Vagina (tissue), 2 donors: Measurements from ENCODE around the gene PAX8. TPM values are rescaled to one million over a fixed set of nuclear protein-coding genes. Genes with fewer than 3 reads are reported as not detected.

Experiments
- DNase-seq, 2 donors: peaks; one replicate each; pipeline ENCODE4 v3.0.0-alpha.2; 2017; ENCODE audit errors: extremely low spot score in 2 of 2
- H3K27ac ChIP-seq: fragments of 200-600 bp; sonication (generic); one replicate; pipeline ENCODE4 v1.5.1; 2019
- H3K27me3 ChIP-seq: fragments of 200-600 bp; sonication (generic); one replicate; pipeline ENCODE4 v1.5.1; 2019
- H3K36me3 ChIP-seq, 2 donors: fragments of 200-600 bp; sonication (generic); one replicate each; pipeline ENCODE4 v1.5.1; 2017 to 2019
- H3K4me1 ChIP-seq: fragments of 200-600 bp; sonication (generic); one replicate; pipeline ENCODE4 v1.5.1; 2019
- H3K4me3 ChIP-seq, 2 donors: fragments of 200-600 bp; sonication (generic); 1 replicate in 1 of 2; 2 replicates in 1 of 2; pipeline ENCODE4 v1.5.1; 2016 to 2019
- H3K9me3 ChIP-seq: fragments of 200-600 bp; sonication (generic); one replicate; pipeline ENCODE4 v1.5.1; 2019
- CTCF ChIP-seq, 3 experiments: fragments of 450-650 bp in 2 of 3; fragments of 200-600 bp in 1 of 3; sonication (generic) in 1 of 3; IDR thresholded peaks; one replicate each; pipeline ENCODE4 v1.5.1; 2017 to 2019; ENCODE audit warnings: antibody characterized with exemption in 3 of 3, mild to moderate bottlenecking in 2 of 3, moderate library complexity in 2 of 3
- POLR2A ChIP-seq, 2 donors: fragments of 450-650 bp; IDR thresholded peaks; one replicate each; pipeline ENCODE4 v1.6.1; 2017; ENCODE audit warnings: antibody characterized with exemption in 2 of 2, mild to moderate bottlenecking in 2 of 2, moderate library complexity in 2 of 2
- POLR2AphosphoS5 ChIP-seq, 2 donors: sonication (generic); formaldehyde crosslinking; IDR thresholded peaks; one replicate each; pipeline ENCODE4 v1.9.0; 2017; ENCODE audit warnings: antibody characterized with exemption in 2 of 2, mild to moderate bottlenecking in 2 of 2, low read depth in 1 of 2; ENCODE audit not compliant: insufficient read depth in 1 of 2
- intact Hi-C: fragments of 100-400 bp; cut with DNase I; formaldehyde crosslinking; loops from one replicate; pipeline ENCODE4 v1.15.1; 2023
- total RNA-seq: library from RNA; depleted of rRNA; stranded (reverse); fragments of >200 nt; gene quantifications from one replicate; pipeline ENCODE4 v1.2.3, GENCODE V29; 2016

PAX8 gene
- total RNA-seq, 1 donor from 2014 or later: 1.7 TPM

DNA sequence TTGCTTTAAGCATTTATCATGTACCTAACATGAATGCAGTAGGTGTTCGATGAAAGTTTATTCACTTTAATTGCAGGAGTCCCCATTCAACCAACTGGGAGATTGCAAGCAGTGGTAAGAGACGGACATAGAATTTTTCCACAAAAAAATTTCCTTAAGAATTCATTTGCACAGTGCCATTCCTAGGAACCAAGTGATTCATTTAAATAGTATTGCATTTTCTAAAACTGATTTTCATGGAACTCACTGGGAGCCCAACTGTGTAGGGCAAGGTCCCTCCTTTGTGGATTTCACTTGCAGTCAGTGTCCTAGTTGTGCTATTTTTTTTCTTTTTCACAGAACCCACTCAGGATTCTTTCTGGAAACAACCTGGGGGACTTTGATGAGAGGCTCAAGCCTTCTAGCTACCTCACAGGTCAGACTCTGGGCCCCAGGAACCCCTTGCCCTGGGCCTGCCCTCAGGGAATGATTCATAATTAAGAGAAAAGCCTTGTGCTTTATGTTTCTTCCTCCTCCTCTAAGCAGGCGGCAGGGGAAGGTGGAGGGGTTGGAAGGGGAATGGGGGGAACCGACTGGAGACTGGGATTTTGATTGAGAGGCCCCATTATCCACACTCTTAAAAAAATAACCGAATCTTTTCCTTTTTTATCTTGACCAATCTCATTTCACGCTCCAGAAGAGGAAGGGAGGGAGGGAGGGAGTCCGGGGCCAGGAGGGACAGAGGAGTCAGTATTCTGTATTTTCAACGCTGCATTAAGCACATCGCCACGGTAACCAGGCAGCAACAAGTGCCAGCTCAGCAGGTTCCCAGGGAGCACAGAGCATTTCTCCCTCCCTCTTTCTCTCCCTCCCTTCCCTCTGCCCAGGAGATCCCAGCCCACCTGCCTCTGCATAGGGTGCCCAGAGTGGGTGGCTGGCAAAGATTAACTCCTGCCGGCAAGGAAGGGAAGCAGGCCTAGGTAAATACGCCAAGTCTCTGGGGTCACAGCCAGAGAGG is 53.2 kb downstream of the PAX8 start:
- Histone ChIP-seq H3K4me1 (no peaks in the 10 kb centered on the region), H3K27ac (no peak overlapping the region), H3K36me3 (no peaks in the 10 kb centered on the region), H3K4me3 (no peak overlapping the region), H3K27me3 (no peaks in the 10 kb centered on the region), H3K9me3 (no peaks in the 10 kb centered on the region)
- TF ChIP-seq POLR2AphosphoS5 (IDR thresholded peaks at IDR 0.05; ENCODE audit: insufficient read depth in 1 of 2, low read depth in 1 of 2) (no peak), POLR2A (IDR thresholded peaks at IDR 0.05) (no peak)
- no peak for DNase-seq
- intact Hi-C loops: no loop called here

GRCh38 chr2:113224647-113225236 is 54.0 kb downstream of the PAX8 start:
- Histone ChIP-seq H3K27me3 (no peaks in the 10 kb centered on the region), H3K36me3 (no peaks in the 10 kb centered on the region), H3K27ac (no peak overlapping the region), H3K9me3 (no peaks in the 10 kb centered on the region), H3K4me1 (no peaks in the 10 kb centered on the region), H3K4me3 (no peak overlapping the region)
- intact Hi-C loops: no loop called here
- no peak for DNase-seq
- TF ChIP-seq POLR2AphosphoS5 (IDR thresholded peaks at IDR 0.05; ENCODE audit: insufficient read depth in 1 of 2, low read depth in 1 of 2) (no peak), POLR2A (IDR thresholded peaks at IDR 0.05) (no peak)

DNA sequence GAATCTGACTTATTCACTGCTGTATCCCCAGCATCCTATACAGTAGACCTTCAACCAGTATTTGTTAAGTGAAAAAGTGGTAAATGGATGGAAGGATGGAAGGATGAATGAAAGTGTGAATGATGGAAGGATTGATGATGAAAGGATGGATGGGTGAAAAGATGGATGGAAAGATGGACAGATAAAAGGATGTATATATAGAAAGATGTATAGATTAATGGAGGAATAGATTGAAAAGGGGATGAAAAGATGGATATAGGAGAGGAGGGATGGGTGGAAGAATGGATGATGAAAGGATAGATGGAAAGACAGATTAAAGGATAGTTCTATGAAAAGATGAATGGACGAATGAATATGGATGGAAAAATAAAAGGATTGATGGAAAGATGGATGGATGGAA is 54.9 kb downstream of the PAX8 start:
- H3K4me1 ChIP-seq: no peaks in the 10 kb centered on the region
- H3K27ac ChIP-seq: no peak overlapping the region
- no peak overlapping the region for H3K4me3 ChIP-seq
- intact Hi-C loops: no loop called here
- H3K36me3 ChIP-seq: no peaks in the 10 kb centered on the region
- no peaks in the 10 kb centered on the region for H3K9me3 ChIP-seq
- no peaks in the 10 kb centered on the region for H3K27me3 ChIP-seq
- no peak for DNase-seq
- TF ChIP-seq CTCF (IDR thresholded peaks at IDR 0.05) (no peak), POLR2A (IDR thresholded peaks at IDR 0.05) (no peak), POLR2AphosphoS5 (IDR thresholded peaks at IDR 0.05; ENCODE audit: insufficient read depth in 1 of 2, low read depth in 1 of 2) (no peak)

GRCh38 chr2:113221846-113222245 is 56.9 kb downstream of the PAX8 start:
- no peak for DNase-seq
- no peak for TF ChIP-seq CTCF (IDR thresholded peaks at IDR 0.05)
- no peak for TF ChIP-seq POLR2AphosphoS5 (IDR thresholded peaks at IDR 0.05; ENCODE audit: insufficient read depth in 1 of 2, low read depth in 1 of 2)
- no peak for TF ChIP-seq POLR2A (IDR thresholded peaks at IDR 0.05)
- Histone ChIP-seq H3K36me3 (no peaks in the 10 kb centered on the region), H3K4me1 (peaks cover 19% of the 10 kb centered on the region), H3K9me3 (no peaks in the 10 kb centered on the region), H3K27ac (no peak overlapping the region), H3K4me3 (no peak overlapping the region), H3K27me3 (no peaks in the 10 kb centered on the region)
- intact Hi-C loops: no loop called here

GRCh38 chr2:113220970-113221708 is 57.6 kb downstream of the PAX8 start:
- TF ChIP-seq CTCF (IDR thresholded peaks at IDR 0.05): no peak
- no peak for TF ChIP-seq POLR2A (IDR thresholded peaks at IDR 0.05)
- no peak for TF ChIP-seq POLR2AphosphoS5 (IDR thresholded peaks at IDR 0.05; ENCODE audit: insufficient read depth in 1 of 2, low read depth in 1 of 2)
- no peak for DNase-seq
- no peak overlapping the region for H3K27ac ChIP-seq

More at GRCh38 chr2:113220970-113221708, 57.6 kb downstream of the PAX8 start:
- Histone ChIP-seq H3K4me3 (no peak overlapping the region), H3K27me3 (no peaks in the 10 kb centered on the region), H3K9me3 (no peaks in the 10 kb centered on the region), H3K4me1 (peaks cover 25% of the 10 kb centered on the region), H3K36me3 (no peaks in the 10 kb centered on the region)
- intact Hi-C loops: no loop called here
